Measurements from ENCODE around the gene FAT1.

Gene FAT1, protein sequence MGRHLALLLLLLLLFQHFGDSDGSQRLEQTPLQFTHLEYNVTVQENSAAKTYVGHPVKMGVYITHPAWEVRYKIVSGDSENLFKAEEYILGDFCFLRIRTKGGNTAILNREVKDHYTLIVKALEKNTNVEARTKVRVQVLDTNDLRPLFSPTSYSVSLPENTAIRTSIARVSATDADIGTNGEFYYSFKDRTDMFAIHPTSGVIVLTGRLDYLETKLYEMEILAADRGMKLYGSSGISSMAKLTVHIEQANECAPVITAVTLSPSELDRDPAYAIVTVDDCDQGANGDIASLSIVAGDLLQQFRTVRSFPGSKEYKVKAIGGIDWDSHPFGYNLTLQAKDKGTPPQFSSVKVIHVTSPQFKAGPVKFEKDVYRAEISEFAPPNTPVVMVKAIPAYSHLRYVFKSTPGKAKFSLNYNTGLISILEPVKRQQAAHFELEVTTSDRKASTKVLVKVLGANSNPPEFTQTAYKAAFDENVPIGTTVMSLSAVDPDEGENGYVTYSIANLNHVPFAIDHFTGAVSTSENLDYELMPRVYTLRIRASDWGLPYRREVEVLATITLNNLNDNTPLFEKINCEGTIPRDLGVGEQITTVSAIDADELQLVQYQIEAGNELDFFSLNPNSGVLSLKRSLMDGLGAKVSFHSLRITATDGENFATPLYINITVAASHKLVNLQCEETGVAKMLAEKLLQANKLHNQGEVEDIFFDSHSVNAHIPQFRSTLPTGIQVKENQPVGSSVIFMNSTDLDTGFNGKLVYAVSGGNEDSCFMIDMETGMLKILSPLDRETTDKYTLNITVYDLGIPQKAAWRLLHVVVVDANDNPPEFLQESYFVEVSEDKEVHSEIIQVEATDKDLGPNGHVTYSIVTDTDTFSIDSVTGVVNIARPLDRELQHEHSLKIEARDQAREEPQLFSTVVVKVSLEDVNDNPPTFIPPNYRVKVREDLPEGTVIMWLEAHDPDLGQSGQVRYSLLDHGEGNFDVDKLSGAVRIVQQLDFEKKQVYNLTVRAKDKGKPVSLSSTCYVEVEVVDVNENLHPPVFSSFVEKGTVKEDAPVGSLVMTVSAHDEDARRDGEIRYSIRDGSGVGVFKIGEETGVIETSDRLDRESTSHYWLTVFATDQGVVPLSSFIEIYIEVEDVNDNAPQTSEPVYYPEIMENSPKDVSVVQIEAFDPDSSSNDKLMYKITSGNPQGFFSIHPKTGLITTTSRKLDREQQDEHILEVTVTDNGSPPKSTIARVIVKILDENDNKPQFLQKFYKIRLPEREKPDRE (N-terminal part only)

DNA sequence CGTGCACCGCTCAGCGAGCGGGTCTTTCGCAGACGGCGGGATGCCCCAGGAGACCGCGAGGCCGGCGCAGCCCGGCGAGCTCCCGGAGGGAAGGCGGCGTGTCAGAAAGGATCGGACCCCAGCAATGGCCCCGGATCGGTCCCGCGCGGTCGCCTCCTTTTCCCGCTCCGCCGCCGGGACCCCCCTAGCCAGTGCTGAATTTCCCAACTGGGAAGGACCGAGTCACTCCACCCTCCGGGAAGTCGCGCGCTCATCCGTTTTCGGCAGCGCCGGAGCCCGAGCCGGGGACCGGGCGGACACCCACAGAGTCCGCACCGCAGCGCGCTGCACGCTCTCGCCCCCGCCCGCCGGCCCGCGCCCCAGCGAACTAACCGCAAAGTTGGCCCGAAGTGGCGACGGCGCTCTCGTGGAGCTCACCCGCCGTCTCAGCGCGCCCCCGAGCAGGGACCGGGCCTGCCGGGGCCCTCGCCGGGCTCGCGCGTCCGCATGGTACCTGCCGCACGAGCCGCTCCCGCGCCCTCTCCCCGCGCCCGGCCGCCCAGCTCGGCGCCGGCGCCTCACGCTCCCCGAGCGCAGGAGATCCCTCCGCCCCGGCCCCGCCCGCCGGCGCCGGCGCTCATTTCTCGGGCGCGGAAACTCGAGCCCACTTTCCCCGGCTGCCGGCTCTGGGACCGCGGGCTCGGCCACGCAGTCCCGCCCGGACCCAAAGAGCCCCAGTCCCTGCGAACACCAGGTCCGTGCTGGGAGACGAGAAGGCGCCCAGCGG is at the start of gene FAT1:
FAT1 (minus strand) TSS at position 565 of the 766 bp plus-strand sequence. CDS start 14,029 bp downstream, outside the sequence.
- no peak for DNase-seq (ENCODE audit: low read depth)
- no peak within 1 kb of the TSS for H3K4me3 ChIP-seq (ENCODE audit: low read depth, low read length)
- TF ChIP-seq MYC (IDR thresholded peaks at IDR 0.05; ENCODE audit: low read depth, low read length): no peak
- TF ChIP-seq, protein P1, sequence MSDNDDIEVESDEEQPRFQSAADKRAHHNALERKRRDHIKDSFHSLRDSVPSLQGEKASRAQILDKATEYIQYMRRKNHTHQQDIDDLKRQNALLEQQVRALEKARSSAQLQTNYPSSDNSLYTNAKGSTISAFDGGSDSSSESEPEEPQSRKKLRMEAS (IDR thresholded peaks at IDR 0.05; ENCODE audit: low read depth, low read length): no peak
- no peak for TF ChIP-seq POLR2A (IDR thresholded peaks at IDR 0.05; ENCODE audit: extremely low read depth, insufficient read length)
- TF ChIP-seq, protein P2, sequence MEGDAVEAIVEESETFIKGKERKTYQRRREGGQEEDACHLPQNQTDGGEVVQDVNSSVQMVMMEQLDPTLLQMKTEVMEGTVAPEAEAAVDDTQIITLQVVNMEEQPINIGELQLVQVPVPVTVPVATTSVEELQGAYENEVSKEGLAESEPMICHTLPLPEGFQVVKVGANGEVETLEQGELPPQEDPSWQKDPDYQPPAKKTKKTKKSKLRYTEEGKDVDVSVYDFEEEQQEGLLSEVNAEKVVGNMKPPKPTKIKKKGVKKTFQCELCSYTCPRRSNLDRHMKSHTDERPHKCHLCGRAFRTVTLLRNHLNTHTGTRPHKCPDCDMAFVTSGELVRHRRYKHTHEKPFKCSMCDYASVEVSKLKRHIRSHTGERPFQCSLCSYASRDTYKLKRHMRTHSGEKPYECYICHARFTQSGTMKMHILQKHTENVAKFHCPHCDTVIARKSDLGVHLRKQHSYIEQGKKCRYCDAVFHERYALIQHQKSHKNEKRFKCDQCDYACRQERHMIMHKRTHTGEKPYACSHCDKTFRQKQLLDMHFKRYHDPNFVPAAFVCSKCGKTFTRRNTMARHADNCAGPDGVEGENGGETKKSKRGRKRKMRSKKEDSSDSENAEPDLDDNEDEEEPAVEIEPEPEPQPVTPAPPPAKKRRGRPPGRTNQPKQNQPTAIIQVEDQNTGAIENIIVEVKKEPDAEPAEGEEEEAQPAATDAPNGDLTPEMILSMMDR (IDR thresholded peaks at IDR 0.05; ENCODE audit: low read depth, low read length): no peak

DNA sequence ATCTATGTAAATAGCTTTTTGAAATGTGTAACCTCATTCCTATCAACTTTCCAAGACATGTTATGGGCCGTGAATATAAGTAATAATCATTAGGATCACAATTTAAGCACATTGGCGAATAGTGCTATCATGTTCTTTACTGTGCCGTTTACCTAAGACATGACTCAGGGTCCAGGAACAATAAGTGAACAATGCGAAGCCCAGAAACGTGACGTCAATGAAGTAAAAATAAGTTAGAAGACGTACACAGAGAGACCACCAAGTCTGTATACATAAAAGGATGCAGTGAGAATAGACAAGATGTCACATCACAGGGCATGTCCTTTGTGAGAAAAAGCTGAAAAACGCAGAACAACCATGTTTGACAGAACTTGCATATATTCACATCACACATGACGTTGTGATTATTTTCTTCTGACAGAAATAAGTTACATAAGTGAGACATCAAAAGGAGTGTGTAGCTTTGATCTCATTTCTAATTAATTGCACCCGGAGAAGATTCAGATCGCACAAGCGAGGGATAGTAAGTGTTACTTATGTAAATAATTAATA is 49.4 kb upstream of the FAT1 start:
- H3K4me3 ChIP-seq (ENCODE audit: low read depth, low read length): no peak overlapping the region
- no peak for DNase-seq (ENCODE audit: low read depth)
- no peak for TF ChIP-seq MYC (IDR thresholded peaks at IDR 0.05; ENCODE audit: low read depth, low read length)
- no peak for TF ChIP-seq POLR2A (IDR thresholded peaks at IDR 0.05; ENCODE audit: extremely low read depth, insufficient read length)
- TF ChIP-seq, protein P2 (IDR thresholded peaks at IDR 0.05; ENCODE audit: low read depth, low read length): no peak
- TF ChIP-seq, protein P1 (IDR thresholded peaks at IDR 0.05; ENCODE audit: low read depth, low read length): no peak

DNA sequence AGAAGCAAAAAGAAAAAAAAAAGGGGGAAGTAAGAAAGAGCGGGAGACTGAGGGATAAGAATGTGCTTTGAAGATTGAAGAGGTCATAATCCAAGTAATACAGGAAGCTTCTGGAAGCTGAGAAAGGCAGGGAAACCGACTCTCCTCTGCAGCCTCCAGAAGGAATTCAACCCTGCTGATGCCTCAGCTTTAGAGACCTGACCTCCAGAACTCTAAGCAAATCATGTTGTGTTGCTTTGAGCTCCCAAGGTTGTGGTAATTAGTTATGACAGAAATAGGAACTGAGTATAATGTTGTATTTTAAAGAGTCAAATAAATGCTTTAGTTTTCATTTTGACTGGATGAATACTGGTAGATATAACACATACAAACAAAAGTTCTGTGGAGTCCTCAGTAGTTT is 48.0 kb upstream of the FAT1 start:
- no peak overlapping the region for H3K4me3 ChIP-seq (ENCODE audit: low read depth, low read length)
- TF ChIP-seq, protein P1 (IDR thresholded peaks at IDR 0.05; ENCODE audit: low read depth, low read length): no peak
- TF ChIP-seq, protein P2 (IDR thresholded peaks at IDR 0.05; ENCODE audit: low read depth, low read length): no peak
- TF ChIP-seq POLR2A (IDR thresholded peaks at IDR 0.05; ENCODE audit: extremely low read depth, insufficient read length) (no peak), MYC (IDR thresholded peaks at IDR 0.05; ENCODE audit: low read depth, low read length) (no peak)
- DNase-seq (ENCODE audit: low read depth): no peak

DNA sequence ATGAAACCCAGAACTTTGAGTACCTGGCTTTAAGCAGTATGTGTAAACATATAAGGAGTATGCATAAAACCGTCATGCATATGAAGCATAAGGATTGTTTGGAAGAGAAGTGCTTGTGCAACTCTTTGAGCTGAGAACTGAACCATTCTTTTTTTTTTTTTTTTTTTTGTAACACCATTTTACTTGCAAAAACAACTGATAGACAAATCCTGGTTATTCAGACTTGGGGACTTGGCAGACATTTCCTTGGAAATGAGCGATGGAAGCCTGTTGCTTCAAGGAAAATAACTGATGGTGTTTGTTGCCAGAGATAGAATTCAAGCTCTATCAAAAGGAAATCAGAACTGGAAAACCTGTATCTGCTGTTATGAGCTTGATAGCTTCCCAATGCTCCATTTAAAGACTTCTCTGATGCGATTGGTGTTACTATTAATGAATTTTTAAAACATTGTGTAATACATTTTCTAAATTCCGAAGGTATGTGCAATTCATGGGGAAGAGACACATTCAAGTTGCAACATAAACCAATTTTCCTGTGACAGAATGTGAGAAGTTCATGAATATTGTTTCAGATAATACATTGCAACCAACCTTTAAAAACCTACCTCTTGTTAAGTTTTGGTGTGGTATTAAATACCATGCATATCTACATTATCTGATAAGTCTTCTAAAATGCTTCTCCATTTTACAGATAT is 47.0 kb upstream of the FAT1 start:
- TF ChIP-seq POLR2A (IDR thresholded peaks at IDR 0.05; ENCODE audit: extremely low read depth, insufficient read length): no peak
- no peak for TF ChIP-seq MYC (IDR thresholded peaks at IDR 0.05; ENCODE audit: low read depth, low read length)
- TF ChIP-seq, protein P1 (IDR thresholded peaks at IDR 0.05; ENCODE audit: low read depth, low read length): no peak
- TF ChIP-seq, protein P2 (IDR thresholded peaks at IDR 0.05; ENCODE audit: low read depth, low read length): no peak
- H3K4me3 ChIP-seq (ENCODE audit: low read depth, low read length): no peak overlapping the region
- no peak for DNase-seq (ENCODE audit: low read depth)

Data from NB4 (cell line).